DMS79 treated with DMSO at 0.1 percent for 48 hours (cell line): ENCODE measurements around the gene MYMK.

ENCODE experiments used
- DNase-seq: peaks from one replicate; lab custom pipeline; 2025; lab: John Stamatoyannopoulos, UW

The MYMK gene

DNA sequence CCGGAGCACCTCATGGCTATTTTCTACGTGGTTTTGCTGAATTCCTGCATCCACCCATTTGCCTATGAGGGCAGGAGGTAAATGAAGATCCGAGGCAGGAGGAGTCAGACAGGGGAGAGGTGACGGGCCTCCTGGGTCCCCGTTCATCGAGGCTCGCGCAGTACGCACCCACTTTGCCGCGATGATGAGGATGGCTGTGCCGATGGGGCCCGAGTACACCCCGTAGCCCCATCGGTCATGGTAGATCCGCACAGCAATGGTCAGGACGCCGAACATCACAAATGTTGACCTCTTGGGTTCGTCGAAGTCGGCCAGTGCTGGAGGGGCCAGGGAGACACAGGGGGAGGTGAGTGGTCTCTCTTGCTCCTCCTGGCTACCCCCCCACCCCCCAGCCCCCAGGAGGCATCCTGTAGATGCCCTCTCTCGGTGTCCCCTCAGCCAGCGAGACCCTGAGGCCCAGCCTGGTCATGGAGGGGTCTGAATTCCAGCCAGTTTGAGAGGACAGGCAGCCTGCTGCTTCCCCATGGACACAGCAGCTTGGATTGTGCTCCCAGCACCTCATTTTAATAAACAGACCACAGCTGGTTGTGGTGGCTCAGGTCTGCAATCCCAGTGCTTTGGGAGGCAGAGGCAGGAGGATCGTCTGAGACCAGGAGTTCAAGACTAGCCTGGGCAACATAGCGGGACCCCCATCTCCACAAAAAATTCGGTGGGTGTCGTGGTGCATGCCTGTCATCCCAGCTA, 5.9 kb downstream of the MYMK start:
- no peak for DNase-seq

DNA sequence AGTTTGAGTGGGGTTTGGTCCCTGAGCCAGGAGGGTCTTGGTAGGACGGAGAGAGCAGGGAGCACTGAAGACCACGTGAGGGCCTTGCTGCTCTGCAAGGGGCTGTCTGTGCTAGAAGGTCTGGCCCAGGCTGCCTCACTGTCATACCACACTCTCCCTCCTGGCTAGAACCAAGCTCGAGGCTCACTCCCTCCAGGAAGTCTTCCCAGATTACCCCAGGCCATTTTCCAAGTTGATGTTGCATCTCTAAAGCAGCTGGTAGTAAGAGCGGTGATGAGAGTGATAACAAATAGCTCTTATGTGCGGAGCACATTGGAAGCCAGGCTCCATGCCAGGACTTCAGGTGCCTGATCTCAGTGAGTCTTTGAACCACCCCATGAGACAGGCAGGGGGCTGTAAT, 6.6 kb downstream of the MYMK start:
- DNase-seq: no peak

DNA sequence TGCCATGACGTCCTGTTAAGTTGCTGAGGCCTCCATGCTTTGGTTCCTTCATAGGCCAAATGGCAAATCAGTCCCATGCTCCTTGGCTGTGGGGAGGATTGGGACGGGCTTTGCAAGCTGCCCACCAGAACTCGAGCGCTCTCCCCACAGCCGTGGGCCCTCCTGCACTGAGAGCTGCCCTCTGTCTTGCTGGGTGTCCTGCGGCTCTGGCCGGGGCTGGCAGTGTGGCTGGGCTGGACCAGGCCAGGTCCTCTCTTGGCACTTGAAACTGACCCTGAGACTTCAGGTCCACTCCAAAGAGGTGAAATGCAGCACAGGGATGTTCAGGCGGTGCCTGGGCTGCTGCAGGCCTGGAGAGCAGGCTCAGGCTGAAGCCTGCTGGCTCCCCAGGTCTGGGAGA, 7.0 kb downstream of the MYMK start:
- no peak for DNase-seq

DNA sequence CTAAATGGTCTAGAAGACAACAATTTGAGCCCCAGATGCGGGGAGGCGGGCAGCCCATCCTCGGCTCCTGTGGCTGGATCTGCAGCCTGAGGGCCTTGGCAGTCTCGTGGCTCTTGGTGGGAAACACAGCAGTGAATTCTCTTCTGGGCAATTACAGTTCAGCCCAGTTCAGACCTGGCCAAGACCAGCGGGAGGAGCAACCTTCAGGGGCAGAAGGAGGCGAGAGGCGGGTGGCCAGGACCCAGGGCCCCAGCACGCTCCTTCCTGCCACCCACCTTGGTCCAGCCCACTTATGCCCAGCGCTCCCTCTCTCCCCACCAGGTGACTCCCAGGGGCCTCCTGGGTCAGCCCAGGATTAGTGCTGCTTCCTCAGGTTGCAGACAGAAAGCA, 7.8 kb downstream of the MYMK start:
- no peak for DNase-seq

DNA sequence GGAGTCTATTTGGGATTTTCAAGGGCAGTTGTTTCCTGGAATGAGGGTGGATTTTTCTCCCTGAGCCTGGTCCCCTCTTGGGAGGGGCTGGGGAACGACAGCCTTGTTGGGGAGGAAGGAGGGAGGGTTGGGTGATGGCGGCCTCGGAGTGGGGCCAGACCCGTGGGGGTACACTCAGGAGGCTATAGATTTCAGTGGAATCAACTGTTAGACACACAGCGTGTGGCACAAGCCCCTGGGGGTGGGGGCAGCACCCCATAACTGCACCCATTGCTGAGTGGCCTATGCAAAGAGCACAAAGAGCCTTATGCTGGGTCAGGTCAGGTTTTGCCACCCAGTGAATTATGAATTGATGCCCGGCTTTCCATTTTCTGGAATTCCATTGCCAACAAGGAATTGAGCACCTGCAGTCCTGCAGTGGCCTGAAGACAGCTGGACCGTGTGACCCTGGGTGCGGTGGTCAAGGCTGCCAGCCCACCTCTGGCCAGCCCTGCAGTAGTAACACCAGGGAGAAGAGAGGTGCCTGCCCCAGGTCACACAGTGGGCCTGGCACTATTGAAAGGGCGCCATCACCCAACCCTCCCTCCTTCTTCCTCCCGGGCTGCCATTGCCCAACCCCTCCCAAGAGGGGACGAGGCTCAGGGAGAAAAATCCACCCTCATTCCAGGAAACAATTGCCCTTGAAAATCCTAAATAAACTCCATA, 8.4 kb downstream of the MYMK start:
- DNase-seq: no peak

DNA sequence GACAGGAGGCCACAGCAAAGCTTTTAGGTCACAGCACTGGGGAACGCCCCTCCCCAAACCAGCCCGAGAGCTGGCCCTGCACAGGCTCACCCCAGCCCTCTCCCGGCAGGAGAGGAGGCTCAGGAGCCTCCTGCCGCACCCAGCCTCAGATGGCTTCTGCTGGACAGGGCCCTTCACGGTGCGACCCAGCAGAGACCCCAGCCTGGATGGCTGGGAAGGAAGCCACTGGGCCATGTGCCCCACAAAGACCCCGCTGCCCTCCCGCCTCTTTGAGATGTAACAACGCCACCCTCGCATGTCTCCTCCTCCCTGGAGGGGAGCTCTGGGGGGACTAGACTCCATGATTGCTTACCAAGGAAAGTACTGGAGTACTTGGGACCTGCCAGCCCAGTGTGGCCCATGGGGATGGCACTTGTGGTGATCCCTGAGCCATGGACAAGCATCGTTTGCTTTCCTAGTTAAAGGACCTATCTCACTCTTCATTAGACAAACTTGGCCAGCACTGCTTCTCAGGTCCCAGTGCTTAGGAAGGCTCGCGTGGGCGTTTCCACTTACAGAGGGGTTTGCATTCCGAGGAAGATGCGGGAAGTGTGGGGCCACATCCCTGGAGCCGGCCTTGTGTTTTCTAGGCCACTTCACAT, 9.0 kb downstream of the MYMK start:
- DNase-seq: peak; percentile 55

DNA sequence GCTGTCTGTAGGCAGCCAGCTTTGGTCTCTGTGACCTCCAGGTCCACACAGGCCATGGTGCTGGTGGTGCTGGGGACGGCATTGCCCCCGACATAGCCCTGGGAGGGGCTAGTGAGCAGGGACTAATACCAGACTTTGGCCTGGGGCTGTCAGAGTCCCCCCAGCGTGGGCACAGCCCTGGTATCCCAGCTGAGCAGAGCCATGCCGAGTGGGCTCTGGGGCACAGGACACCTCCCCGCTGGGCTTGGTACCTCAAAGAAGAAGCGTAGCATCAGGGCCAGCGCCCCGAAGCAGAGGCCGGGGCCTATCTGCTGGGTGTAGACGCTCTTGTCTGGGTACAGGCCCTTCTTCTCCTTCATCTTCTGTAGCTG, 9.5 kb downstream of the MYMK start:
- DNase-seq: no peak

DNA sequence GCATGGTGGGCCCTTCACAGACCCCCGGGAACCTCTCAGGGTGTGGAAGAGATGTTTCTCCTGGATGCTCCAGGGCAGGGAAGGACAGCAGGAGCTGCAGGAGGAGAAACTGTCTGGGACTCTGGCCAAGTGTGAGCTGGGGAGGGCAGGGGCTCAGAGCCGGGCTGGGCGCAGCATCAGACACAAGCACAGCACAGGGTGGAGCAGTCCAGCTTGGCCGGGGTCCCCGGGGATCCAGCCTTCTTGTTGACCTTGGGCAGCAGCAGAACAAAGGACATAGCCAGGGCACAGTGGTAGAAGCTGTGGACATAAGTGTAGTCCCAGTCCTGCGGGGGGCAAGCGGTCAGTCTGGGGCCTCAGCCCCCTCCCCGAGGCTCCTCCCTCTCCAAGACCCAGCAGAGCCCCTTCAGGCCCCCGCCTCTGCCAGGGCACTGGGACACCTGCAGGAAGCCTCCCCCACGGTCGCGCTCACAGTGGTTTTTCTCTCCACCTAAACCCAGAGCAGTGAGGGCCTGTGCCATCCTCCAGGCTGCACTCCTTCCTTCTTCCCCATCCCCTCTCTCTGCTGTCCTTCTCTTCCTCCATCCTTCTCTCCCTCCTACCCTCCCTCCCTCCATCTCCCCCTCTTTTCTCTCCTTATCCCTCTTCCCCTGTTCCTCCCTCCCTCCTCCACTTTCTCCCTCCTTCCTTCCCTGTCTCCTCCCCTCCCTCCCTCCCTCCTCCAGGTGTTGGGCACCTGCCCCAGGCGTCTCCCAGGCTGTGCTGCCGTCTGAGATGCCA, 10.1 kb downstream of the MYMK start:
- DNase-seq: peak; percentile 79

DNA sequence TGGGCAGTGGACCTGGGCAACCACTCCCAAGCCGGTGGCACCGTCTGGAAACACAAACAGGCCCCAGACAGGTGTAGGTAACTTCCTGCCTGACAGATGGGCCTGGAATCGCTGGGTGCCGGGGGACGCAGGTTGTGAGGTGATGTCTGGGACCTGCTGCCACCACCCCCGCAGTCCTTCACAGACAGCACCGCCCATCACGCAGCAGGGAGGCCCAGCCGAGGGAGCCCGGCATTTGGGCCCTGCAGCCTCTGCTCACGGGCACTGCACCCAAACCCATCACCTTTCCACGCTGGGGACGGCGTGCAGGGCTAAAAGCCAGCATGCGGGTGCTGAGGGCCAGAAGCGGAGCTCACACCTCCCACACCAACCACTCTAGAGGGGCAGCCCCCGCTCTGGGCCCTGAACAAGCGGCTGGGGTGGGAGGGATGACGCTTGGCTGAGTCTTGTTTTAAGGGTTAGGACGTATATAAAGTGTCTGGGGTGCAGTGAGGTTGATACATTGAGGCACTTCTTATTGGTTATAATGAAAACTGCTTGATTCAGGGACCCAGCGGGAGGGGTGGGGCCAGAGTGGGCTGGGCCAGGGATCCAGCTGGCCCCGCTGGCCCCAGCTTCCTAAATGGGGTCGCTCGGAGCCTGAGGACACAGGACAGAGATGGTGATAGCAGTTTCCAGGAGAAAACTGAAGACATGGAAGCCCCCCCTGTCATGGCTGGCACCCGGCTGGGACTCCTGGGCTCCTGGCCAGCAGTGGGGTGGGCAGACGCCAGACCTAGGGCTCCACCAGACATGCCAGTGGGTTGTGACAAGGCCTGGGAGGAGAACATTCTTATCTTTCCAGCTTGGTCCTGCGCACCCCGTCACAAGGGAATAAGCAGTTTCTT, 11.3 kb downstream of the MYMK start:
- peak; percentile 64 for DNase-seq

DNA sequence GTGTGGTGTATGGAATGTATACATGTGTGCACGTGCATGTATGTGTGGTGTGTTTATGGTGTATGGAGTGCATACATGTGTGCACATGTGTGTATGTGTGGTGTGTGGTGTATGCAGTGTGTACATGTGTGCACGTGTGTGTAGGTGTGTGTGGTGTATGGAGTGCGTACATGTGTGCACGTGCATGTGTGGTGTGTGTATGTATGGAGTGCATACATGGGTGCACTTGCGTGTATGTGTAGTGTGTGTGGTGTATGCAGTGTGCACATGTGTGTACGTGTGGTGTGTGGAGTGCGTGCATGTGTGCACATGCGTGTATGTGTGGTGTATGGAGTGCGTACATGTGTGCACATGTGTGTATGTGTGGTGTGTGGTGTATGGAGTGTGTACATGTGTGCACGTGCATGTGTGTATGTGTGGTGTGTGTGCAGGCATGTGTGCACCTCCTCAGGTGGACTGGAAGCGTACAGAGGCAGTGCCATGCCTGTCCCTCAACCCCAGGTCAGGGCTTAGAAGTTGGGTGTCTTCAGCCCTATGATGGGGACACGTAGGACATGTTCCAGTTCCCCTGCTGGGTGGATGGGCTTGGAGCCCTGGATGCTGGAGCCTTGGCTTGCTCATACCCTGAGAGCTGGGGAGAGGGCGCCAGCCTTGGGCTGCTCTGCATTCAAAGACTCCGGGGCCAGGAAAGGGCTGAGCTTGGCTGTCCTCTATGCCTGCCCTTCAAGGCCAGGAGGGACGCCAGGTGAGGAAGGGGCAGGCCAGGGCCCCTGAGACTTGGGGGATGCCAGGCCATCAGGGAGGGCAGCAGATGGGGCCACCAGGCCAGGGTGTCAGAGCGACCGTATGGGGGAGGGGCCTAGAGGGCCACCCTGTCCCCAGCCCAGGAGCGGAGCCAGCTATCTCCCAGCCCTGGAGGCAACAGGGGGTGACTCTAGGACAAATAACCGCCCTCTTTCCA, 12.2 kb downstream of the MYMK start:
- no peak for DNase-seq

DNA sequence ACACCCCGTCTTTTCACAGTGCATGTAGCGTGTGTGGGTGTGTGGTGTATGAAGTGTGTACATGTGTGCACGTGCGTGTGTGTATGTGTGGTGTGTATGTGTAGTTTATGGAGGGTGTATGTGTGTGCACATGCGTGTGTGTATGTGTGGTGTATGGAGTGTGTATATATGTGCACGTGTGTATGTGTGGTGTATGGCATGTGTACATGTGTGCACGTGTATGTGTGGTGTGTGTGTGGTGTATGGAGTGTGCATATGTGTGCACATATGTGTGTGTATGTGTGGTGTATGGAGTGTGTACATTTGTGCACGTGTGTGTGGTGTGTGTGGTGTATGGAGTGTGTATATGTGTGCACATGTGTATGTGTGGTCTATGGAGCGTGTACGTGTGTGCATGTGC, 13.2 kb downstream of the MYMK start:
- DNase-seq: no peak

DNA sequence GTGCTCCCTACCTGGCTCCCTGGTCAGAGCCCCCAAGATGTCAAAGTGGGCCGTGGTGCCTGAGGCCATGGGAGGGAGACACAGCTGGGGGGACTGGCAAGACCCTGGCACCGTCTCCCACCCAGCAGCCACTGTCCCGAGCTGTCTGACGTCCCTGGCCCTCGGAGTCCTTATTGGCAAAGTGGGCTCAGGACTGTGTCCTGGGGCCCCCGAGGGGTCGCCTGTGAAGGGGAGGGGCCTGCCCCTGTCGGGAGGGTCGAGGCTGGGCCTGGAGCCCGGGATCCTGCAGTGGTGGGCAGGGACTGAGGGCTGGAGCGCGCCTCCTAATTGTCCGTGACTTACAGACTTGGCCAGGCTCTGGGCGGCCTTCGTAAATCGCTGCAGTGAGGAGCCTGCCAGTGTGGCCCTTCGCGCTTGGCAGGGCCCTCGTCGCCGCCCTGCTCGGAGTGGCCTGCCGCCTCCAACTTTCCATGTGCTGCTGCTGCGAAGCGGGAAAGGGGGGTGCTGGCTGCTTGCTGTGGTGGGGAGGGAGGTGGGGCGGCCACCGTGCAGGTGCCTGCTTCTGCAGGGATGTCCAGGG, 13.7 kb downstream of the MYMK start:
- DNase-seq: no peak

DNA sequence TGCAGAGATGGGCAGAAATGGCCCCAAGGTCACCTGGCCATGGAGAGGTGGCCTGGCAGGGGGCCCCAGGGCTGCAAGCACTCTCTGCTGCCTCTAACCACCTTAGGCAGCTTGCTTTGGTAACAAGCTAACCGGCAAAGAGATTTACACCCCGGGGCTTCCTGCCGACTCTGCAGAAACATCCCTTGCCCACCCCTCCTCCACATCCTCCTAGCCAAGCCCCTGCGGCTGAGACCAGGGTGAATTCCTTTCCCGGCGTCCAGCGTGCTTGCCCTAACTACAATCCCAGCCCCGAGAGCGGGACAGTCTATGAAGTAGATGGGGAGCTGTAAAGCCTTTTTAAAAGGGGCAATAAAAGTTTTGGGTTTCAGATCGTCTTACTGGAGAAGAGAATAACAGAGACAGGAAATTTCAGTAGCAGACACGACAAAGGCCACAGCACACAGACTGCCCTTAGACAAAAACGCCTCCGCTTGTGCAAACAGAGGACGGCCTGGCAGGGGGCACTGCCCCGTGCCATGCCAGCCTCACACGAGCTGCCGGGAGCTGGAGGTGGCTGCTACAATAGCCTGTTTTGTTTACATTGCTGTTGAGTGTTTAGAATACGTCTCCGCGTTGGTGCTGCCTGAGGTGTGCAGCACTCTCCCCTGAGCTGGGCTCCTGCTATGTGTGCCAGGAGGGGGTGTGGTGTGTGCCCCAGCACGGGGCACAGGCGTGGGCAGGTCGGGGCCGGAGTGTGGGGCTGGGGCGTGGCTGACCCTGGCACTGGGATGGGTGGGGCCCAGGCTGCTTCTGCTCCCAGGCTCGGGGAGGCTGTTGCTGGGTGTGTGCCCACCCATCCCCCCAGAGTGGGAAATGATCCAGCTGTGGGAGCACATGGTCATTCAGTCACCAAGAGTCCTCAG, 15.3 kb downstream of the MYMK start:
- DNase-seq: peak; percentile 83

DNA sequence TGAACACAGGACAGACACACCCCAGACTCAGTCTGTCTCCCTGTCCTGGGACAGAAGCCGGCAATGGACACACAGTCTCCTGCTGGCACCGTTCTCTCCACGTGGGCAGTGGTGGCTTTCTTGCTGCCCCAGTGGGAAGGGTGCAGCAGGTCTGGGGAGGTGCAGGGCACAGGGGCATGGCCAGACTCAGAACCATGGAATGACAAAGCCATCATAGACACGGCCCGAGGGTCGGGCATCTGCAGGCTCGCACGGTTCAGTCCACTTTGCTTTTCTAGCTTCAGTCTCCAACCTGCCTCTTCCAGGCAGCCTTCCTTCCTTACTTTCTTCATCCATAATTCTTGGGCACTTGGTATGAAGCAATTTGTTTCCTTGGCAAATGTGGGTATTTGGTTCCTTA, 16.7 kb downstream of the MYMK start:
- no peak for DNase-seq

DNA sequence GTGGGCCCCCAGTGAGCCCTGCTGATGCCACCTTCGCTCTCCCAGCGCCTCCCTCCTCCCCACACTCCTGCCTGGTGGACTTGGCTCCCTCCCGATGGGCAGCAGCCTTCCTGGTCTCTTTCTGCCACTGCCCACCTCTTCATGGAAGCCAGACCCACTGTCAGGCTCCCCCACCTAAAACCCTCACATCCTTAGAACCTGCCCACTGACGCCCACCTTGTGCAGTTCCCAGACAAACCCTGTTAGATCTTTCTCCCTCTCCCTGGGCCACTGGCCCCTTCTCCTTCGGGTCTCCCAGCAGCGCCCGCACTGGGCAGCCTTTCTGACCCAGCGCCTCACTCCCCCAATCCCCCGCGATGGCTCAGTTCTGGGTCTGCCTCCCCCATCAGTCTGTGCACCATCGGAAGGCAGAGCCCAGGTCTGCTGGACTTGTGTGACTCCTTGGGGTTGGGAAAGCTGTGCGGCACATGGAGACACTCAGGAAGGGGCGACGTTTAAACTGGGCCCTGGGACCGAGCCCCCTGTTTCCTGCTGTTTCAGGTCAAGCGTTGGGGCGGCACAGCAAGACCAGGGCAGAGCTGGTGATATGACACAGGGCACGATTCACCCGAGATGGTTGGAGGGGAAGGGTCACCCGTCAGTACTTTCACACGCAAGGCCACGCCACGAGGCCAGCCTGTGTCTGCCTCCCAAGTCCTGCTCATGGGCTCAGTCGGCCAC, 17.4 kb downstream of the MYMK start:
- DNase-seq: no peak

DNA sequence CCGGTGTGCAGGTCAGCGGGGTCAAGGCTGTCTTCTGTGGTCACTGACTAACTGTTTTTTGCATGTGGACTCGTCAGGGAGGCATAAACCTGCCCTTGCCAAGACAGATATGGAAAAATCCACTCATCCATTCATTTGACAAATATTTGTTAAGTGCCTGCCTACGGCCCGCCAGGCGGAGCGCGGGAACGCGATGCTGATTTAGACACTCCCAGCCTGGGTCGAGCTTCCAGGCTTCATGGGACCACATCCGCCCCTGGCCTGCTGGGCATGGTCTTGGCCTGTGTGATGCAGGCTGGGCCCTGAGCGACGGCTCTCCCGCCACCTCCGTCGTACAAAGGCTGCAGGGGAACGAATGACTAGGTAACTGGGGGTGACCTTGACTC, 18.1 kb downstream of the MYMK start:
- no peak for DNase-seq

DNA sequence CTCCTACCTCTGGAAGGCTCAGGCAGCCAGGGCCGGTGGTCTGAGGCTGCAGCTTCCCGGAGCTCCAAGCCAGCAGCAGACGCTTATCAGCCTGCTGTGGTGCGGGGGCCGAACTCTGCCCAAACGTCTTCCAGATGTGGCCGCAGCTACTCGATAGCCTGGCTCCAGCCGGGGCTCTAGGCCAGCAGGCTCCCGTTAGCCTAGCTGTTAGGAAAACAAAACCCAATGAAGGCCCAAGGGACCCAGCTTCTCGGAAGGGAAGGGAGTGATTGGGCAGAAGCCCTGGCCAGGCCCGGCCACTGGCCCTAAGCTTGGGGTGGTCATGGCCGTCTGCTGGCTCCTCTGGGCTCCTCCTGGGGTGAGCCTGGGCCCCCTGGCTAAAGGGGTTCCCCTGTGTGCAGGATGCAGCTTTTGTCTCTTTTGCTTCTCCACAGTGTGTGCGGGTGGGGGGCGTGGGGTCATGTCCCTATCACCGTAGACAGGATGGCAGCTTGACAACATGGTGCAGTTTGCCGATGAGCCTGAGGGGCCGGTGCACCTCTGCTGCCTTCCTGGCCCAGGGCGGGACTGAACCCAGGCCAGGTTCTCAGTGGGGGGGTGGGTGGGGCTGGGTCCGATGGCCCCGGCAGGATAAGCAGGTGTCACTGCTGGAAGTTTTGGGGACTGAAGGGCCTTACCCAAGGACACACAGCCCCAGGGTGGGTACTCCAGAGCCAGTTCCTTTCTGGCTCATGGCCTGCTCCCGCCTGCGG, 18.7 kb downstream of the MYMK start:
- no peak for DNase-seq
